AG09319 (cell line): ENCODE results near the gene MTHFS.

ENCODE experiments used
- DNase-seq: peaks from one replicate; pipeline ENCODE4 v3.0.0-alpha.2; 2010; ENCODE audit warnings: low read depth; ENCODE audit errors: extremely low read depth
- TF ChIP-seq, protein P1 (sequence below): IDR thresholded peaks from 2 replicates; pipeline ENCODE4 v1.5.1; 2011; ENCODE audit warnings: low read depth, mild to moderate bottlenecking, inconsistent platforms, low read length, moderate library complexity

Gene MTHFS

GRCh38 chr15:79811406-79812405, 85.1 kb downstream of the MTHFS start:
- TF ChIP-seq, protein P1, sequence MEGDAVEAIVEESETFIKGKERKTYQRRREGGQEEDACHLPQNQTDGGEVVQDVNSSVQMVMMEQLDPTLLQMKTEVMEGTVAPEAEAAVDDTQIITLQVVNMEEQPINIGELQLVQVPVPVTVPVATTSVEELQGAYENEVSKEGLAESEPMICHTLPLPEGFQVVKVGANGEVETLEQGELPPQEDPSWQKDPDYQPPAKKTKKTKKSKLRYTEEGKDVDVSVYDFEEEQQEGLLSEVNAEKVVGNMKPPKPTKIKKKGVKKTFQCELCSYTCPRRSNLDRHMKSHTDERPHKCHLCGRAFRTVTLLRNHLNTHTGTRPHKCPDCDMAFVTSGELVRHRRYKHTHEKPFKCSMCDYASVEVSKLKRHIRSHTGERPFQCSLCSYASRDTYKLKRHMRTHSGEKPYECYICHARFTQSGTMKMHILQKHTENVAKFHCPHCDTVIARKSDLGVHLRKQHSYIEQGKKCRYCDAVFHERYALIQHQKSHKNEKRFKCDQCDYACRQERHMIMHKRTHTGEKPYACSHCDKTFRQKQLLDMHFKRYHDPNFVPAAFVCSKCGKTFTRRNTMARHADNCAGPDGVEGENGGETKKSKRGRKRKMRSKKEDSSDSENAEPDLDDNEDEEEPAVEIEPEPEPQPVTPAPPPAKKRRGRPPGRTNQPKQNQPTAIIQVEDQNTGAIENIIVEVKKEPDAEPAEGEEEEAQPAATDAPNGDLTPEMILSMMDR, result no peak
- DNase-seq, result peak; percentile 34

- TF ChIP-seq, protein P1, result no peak
- DNase-seq, result no peak
Observed at GRCh38 chr15:79804838-79805237, 92.0 kb downstream of the MTHFS start.

GRCh38 chr15:79798311-79798710, 98.5 kb downstream of the MTHFS start:
- no peak for DNase-seq
- TF ChIP-seq, protein P1, result no peak
